GM12892 (cell line): ENCODE results near the gene SYNPR.

Experiments
- POLR2A ChIP-seq: IDR thresholded peaks from 2 replicates; pipeline ENCODE4 v1.6.1; 2011; ENCODE audit warnings: low read depth, low read length, control low read depth
- TAF1 ChIP-seq: IDR thresholded peaks from 2 replicates; pipeline ENCODE4 v1.6.1; 2011; ENCODE audit warnings: low read depth, mild to moderate bottlenecking, control low read depth, low read length, borderline replicate concordance

- TF ChIP-seq POLR2A: no peak
- no peak for TF ChIP-seq TAF1
Observed at GRCh38 chr3:63585927-63586326, 307.8 kb downstream of the SYNPR start.
